LoVo (cell line): ENCODE data around the gene DPH7.
A peak's percentile ranks its signal among the peaks of the same experiment; 100 is the strongest.
"Not testable (repeated sequence)": the region's sequence is repeated elsewhere in the genome, so short reads cannot be mapped to it uniquely, and the experiment has no call there.

ENCODE experiments used
- DNase-seq: peaks from one replicate; pipeline ENCODE4 v3.0.0-alpha.2; 2016; ENCODE audit warnings: low spot score

The DPH7 gene

GRCh38 chr9:137518661-137519459 is 59.9 kb downstream of the DPH7 start:
- not testable (repeated sequence) for DNase-seq

- DNase-seq: no peak
These were observed 62.4 kb downstream of the DPH7 start for GRCh38 chr9:137516144-137516917.

DNA sequence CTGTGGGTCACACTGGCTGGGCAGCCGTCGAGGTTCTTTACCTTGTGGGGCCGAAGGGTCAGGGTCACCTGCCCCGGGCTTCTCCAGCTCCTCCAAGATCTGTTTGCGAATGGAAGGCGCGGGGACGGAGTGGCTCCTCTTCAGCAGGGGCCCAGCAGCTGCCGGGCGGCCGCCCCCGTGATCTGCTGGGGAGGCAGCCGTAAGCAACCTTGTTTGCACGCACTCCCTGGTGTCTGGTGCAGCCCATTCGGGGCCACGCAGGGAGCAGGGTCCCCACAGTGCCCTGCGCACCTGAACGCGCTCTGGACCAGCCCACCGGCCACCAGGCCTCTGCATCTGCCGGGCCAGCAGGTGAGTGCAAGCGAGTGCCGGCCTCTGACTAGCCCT is 63.4 kb downstream of the DPH7 start:
- no peak for DNase-seq

DNA sequence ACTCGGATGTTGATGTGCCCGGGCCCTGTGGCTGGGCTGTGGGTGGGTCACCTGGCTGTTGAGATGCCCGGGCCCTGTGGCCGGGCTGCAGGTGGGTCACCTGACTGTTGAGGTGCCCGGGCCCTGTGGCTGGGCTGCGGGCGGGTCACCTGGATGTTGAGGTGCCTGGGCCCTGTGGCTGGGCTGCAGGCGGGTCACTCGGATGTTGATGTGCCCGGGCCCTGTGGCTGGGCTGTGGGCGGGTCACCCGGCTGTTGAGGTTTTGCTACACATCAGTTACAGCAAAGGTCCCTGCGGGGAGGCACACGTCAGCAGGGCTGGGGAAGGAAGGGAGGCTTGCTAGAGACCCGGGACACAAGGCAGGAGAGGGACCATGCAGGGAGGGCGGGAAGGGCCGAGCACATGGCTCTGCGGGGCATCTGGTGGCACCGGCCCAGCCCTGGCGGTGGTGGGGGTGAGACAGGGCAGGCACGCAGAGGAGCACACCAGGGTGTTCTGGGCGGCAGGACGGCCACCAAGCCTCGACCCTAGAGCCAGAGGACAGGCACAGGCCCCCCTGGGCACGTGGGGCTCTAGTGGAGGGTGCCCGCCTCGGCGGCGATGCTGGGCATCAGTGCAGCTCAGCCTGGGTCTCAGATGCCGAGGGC is 63.9 kb downstream of the DPH7 start:
- no peak for DNase-seq

DNA sequence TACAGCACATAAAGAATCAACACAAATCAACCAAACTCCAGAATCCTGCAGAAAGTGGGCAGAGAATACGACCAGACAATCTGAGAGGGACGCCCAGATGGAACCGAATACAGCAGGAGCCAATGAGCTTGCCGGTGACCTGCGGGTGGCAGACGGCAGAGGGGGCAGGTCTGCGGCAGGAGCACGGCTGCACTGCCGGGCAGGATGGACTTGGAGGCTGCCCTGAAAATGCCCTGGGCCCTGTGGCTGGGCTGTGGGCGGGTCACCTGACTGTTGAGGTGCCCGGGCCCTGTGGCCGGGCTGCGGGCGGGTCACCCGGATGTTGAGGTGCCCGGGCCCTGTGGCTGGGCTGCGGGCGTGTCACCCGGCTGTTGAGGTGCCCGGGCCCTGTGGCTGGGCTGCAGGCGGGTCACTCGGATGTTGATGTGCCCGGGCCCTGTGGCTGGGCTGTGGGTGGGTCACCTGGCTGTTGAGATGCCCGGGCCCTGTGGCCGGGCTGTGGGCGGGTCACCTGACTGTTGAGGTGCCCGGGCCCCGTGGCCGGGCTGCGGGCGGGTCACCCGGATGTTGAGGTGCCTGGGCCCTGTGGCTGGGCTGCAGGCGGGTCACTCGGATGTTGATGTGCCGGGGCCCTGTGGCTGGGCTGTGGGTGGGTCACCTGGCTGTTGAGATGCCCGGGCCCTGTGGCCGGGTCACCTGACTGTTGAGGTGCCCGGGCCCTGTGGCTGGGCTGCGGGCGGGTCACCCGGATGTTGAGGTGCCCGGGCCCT is 64.7 kb downstream of the DPH7 start:
- DNase-seq: peak; percentile 4

- not testable (repeated sequence) for DNase-seq
These were observed 65.6 kb downstream of the DPH7 start for GRCh38 chr9:137513136-137513535.

DNA sequence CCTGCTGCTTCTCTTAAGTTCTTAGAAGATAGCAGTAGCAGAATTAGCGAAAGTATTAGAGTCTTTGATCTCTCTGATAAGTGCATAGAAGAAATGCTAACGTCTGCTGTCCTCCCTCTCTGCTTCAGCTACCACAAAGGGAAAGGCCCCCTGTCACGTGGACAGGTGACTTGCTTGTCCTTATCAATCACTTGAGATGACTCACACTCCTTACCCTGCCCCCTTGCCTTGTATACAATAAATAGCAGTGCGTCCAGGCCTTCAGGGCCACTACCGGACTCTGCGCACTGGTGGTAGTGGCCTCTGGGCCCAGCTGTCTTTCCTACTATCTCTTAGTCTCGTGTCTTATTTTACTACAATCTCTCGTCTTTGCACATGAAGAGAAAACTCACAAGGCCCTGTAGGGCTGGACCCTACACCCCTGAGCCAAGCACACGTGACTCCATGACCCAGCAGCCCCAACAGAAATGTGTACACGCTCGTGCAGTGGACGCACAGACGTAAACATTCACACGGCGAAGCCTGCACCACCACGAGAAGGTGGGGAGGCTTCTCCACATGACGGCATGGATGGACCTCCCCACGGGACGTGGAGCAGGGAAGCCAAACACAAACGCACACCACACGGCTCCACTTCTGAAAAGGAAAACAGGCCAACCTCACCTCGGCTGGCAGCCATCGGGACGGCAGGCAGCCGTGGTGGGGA is 66.8 kb downstream of the DPH7 start:
- DNase-seq: no peak

- DNase-seq: not testable (repeated sequence)
These were observed 67.6 kb downstream of the DPH7 start for GRCh38 chr9:137511126-137511525.

DNA sequence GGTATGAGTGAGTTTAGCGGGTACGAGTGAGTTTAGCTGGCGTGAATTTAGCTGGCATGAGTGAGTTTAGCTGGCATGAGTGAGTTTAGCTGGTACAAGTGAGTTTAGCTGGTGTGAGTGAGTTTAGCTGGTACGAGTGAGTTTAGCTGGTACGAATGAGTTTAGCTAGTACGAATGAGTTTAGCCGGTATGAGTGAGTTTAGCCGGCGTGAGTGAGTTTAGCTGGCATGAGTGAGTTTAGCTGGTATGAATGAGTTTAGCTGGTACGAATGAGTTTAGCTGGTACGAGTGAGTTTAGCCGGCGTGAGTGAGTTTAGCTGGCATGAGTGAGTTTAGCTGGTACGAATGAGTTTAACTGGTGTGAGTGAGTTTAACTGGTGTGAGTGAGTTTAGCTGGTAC is 69.5 kb downstream of the DPH7 start:
- DNase-seq: no peak

DNA sequence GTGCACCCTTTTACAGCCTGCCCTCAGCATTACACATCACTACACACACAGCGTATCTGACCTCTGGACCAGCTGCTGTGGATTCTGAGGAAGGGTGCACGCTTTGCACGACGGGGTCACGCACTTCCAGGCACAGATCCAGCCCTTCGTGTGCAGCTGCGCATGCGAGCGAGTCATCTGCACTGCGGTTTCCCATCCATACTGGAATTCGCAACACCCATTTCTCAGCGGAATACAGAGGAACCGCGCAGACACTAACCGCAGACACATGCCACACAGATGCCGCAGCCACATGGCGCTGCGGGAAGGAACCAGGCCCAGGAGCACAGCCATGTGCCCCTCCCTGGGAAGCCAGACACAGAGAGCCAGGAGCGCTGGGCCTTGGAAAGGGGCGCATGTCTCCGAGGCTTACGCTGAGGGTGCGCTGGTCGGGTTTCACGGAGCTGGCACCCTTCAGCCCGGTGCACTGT is 72.0 kb downstream of the DPH7 start:
- DNase-seq: no peak

- peak; percentile 76 for DNase-seq
These were observed 72.5 kb downstream of the DPH7 start for GRCh38 chr9:137506274-137506673.

- DNase-seq: no peak
These were observed 73.1 kb downstream of the DPH7 start for GRCh38 chr9:137505421-137506140.
